Breast epithelium (tissue), 3 donors: Measurements from ENCODE around the gene ABL2.

Experiments
- POLR2A ChIP-seq: fragments of 450-650 bp; IDR thresholded peaks from one replicate; pipeline ENCODE4 v1.6.1; 2016; ENCODE audit warnings: antibody characterized with exemption, mild to moderate bottlenecking, moderate library complexity
- TF ChIP-seq, protein P1 (sequence below), 3 donors: fragments of 450-650 bp; IDR thresholded peaks; one replicate each; pipeline ENCODE4 v1.5.1; 2016 to 2017; ENCODE audit warnings: antibody characterized with exemption in 3 of 3, mild to moderate bottlenecking in 3 of 3, moderate library complexity in 3 of 3

GRCh38 chr1:179146476-179146875 is 83.0 kb downstream of the ABL2 start:
- TF ChIP-seq, protein P1, sequence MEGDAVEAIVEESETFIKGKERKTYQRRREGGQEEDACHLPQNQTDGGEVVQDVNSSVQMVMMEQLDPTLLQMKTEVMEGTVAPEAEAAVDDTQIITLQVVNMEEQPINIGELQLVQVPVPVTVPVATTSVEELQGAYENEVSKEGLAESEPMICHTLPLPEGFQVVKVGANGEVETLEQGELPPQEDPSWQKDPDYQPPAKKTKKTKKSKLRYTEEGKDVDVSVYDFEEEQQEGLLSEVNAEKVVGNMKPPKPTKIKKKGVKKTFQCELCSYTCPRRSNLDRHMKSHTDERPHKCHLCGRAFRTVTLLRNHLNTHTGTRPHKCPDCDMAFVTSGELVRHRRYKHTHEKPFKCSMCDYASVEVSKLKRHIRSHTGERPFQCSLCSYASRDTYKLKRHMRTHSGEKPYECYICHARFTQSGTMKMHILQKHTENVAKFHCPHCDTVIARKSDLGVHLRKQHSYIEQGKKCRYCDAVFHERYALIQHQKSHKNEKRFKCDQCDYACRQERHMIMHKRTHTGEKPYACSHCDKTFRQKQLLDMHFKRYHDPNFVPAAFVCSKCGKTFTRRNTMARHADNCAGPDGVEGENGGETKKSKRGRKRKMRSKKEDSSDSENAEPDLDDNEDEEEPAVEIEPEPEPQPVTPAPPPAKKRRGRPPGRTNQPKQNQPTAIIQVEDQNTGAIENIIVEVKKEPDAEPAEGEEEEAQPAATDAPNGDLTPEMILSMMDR (IDR thresholded peaks at IDR 0.05), result no peak
- TF ChIP-seq POLR2A, result no peak
